Urinary bladder (tissue), 4 donors: ENCODE measurements around the gene HGS. TPM values are rescaled to one million over a fixed set of nuclear protein-coding genes. Genes with fewer than 3 reads are reported as not detected.
"Not testable (repeated sequence)": the region's sequence is repeated elsewhere in the genome, so short reads cannot be mapped to it uniquely, and the experiment has no call there.

Experiments used
- DNase-seq: peaks from one replicate; pipeline ENCODE4 v3.0.0-alpha.2; 2015; ENCODE audit errors: extremely low spot score
- H3K27ac ChIP-seq: one replicate; pipeline ENCODE4 v1.5.1; 2013; ENCODE audit warnings: low read depth, mild to moderate bottlenecking, moderate library complexity
- H3K36me3 ChIP-seq: one replicate; pipeline ENCODE4 v1.6.1; 2013; ENCODE audit warnings: mild to moderate bottlenecking, moderate library complexity; ENCODE audit not compliant: insufficient read depth
- H3K4me1 ChIP-seq: one replicate; pipeline ENCODE4 v1.6.1; 2013; ENCODE audit warnings: mild to moderate bottlenecking, moderate library complexity; ENCODE audit not compliant: insufficient read depth
- H3K4me3 ChIP-seq: one replicate; pipeline ENCODE4 v1.5.1; 2013; ENCODE audit warnings: low read depth, low read length
- WGBS: extraction: QIAGEN DNeasy Blood & Tissue Kit; methylation state at CpG from one replicate; pipeline ENCODE4 v1.1.7; 2013; 5-methylcytosine and 5-hydroxymethylcytosine counted together
- polyA plus RNA-seq: library from polyadenylated mRNA; stranded (reverse); fragments of 200-250 nt; gene quantifications from one replicate; pipeline ENCODE4 v1.2.3, GENCODE V29; 2013
- total RNA-seq: library from RNA; depleted of rRNA; stranded (reverse); fragments of >200 nt; gene quantifications from one replicate; pipeline ENCODE4 v1.2.3, GENCODE V29; 2014
- donor health status: healthy with polysubstance abuse.
- donor health status: healthy.

Gene HGS
- total and polyA plus RNA-seq, 2 donors, result 36.1 to 92.7 TPM

- Histone ChIP-seq H3K36me3 (no peaks in the 10 kb centered on the region), H3K27ac (no peak overlapping the region), H3K4me1 (peaks cover 2% of the 10 kb centered on the region), H3K4me3 (peak overlapping the region; percentile 81)
- 61% methylated on average over 30 of the region's 30 CpGs for WGBS
- no peak for DNase-seq
These were observed 18.4 kb upstream of the HGS start for GRCh38 chr17:81665205-81666091.

- WGBS, result under 1% methylated on average over 16 of the region's 16 CpGs
- H3K36me3 ChIP-seq, result no peaks in the 10 kb centered on the region
- H3K4me3 ChIP-seq, result peak overlapping the region; percentile 81
- H3K27ac ChIP-seq, result peak overlapping the region; percentile 71
- DNase-seq, result no peak
- H3K4me1 ChIP-seq, result peaks cover 2% of the 10 kb centered on the region
These were observed 17.8 kb upstream of the HGS start for GRCh38 chr17:81666092-81666341.

- peak; percentile 82 for DNase-seq
- under 1% methylated on average over 96 of the region's 96 CpGs for WGBS
- H3K27ac ChIP-seq, result peak within 1 kb of the TSS; percentile 71
- H3K4me3 ChIP-seq, result peak within 1 kb of the TSS; percentile 81
- H3K4me1 ChIP-seq, result peaks cover 2% of the 10 kb centered on the region
- H3K36me3 ChIP-seq, result no peaks in the 10 kb centered on the region
These were observed 17.2 kb upstream of the HGS start, which contains the start of the genes CCDC137 and OXLD1 for GRCh38 chr17:81666342-81667191. TSS of gene CCDC137 (plus strand) at chr17:81666737. CDS start at chr17:81666767, 30 bp downstream. TSS of gene OXLD1 (minus strand) at chr17:81666605. CDS start at chr17:81666577, 28 bp downstream.

DNA sequence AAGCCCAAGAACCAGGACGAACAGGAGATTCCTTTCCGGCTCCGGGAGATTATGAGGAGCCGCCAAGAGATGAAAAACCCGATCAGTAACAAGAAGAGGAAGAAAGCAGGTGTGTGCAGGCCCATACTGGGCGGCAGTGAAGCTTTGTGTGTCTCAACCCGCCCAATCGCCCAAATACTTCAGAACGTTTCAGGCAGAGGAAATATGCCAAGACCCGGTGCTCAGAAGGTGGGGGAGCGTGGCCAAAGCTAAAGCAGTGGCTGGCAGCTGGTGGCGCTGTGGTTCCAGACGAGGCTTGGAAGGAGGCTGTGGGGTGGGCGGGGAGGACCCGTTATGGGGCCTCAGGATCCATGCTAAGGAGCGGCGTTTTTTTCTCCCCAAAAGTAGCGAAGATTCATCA lies 16.1 kb upstream of the HGS start:
- peaks cover 2% of the 10 kb centered on the region for H3K36me3 ChIP-seq
- H3K4me1 ChIP-seq, result peaks cover 2% of the 10 kb centered on the region
- H3K27ac ChIP-seq, result no peak overlapping the region
- 85% methylated on average over 18 of the region's 18 CpGs for WGBS
- no peak overlapping the region for H3K4me3 ChIP-seq
- DNase-seq, result no peak

GRCh38 chr17:81672504-81672903 lies 11.3 kb upstream of the HGS start:
- Histone ChIP-seq H3K36me3 (peaks cover 2% of the 10 kb centered on the region), H3K4me3 (no peak overlapping the region), H3K4me1 (peaks cover 2% of the 10 kb centered on the region), H3K27ac (no peak overlapping the region)
- 85% methylated on average over 18 of the region's 18 CpGs for WGBS
- DNase-seq, result no peak

DNA sequence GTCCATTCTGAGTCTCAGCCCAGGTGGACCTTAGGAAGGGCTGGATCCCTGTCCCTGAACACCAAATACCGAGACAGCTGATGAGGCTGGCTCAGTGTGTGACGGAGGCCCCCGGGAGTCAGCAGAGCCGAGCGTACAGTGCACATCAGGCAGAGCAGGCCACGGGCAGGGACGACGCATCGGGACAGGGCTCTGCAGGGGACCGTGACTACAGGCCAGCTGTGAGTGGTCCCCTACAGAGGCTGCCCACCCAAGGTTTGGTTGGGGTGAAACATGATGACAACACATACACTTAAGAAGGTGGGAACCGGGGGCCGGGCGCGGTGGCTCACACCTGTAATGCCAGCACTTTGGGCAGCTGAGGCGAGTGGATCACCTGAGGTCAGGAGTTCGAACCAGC lies 10.9 kb upstream of the HGS start:
- WGBS, result 91% methylated on average over 16 of the region's 16 CpGs
- Histone ChIP-seq H3K4me1 (no peaks in the 10 kb centered on the region), H3K27ac (no peak overlapping the region), H3K36me3 (peaks cover 2% of the 10 kb centered on the region), H3K4me3 (no peak overlapping the region)
- no peak for DNase-seq

- no peak for DNase-seq
- Histone ChIP-seq H3K27ac (no peak overlapping the region), H3K36me3 (peaks cover 2% of the 10 kb centered on the region), H3K4me1 (no peaks in the 10 kb centered on the region), H3K4me3 (no peak overlapping the region)
- WGBS, result 84% methylated on average over 18 of the region's 18 CpGs
These were observed 10.1 kb upstream of the HGS start for GRCh38 chr17:81673561-81674258.

- 42% methylated on average over 18 of the region's 18 CpGs for WGBS
- DNase-seq, H3K4me3 ChIP-seq, H3K36me3 ChIP-seq, H3K27ac ChIP-seq, H3K4me1 ChIP-seq: not testable (repeated sequence)
These were observed 8.1 kb upstream of the HGS start for GRCh38 chr17:81675515-81676221.

DNA sequence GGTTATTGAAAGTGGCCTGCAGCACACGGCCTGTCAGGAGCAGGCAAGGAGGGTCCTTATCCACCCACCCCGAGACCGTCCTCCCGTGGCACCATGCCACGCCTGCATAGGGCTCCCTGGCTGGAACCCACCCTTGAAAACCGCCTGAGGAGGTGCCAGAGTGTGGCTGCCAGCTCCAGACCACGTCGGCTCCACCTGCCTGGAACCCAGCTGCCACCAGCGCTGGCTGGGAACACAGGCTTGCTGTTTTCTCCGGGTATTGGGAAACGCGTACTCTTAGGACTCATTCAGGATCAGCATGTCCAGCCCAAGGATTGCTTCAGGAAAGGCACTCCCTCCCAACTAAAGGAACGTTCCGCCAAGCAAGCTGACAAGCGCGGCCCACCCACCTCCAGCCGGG lies 6.9 kb upstream of the HGS start:
- 90% methylated on average over 17 of the region's 17 CpGs for WGBS
- H3K4me1 ChIP-seq, result no peaks in the 10 kb centered on the region
- H3K27ac ChIP-seq, result no peak overlapping the region
- peaks cover 5% of the 10 kb centered on the region for H3K36me3 ChIP-seq
- DNase-seq, result no peak
- no peak overlapping the region for H3K4me3 ChIP-seq

DNA sequence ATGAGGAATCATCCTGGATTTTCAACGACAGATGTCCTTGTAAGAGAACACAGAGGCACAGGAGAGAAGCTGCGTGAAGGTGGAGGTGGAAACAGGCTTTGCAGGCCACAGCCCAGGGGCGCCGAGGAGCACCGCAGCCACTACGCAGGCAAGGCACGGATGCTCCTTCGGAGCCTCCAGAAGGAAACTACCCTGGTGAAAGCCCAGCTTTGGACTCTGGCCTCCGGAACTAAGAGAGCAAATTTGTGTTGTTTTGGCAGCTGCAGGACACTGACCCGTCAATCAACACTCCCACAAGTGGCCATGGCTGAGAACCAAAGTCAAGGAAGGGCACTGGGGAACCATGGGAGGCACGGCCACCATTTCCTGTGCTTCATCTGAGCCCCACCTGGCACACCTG lies 3.7 kb upstream of the HGS start:
- DNase-seq, result no peak
- Histone ChIP-seq H3K4me3 (no peak overlapping the region), H3K4me1 (no peaks in the 10 kb centered on the region), H3K27ac (no peak overlapping the region), H3K36me3 (peaks cover 2% of the 10 kb centered on the region)
- whole genome bisulfite sequencing, result 86% methylated on average over 11 of the region's 11 CpGs

- Histone ChIP-seq H3K4me3 (no peak overlapping the region), H3K4me1 (no peaks in the 10 kb centered on the region), H3K27ac (no peak overlapping the region), H3K36me3 (peaks cover 5% of the 10 kb centered on the region)
- DNase-seq, result no peak
- 70% methylated on average over 17 of the region's 17 CpGs for WGBS
These were observed 2.1 kb upstream of the HGS start for GRCh38 chr17:81681672-81682071.

DNA sequence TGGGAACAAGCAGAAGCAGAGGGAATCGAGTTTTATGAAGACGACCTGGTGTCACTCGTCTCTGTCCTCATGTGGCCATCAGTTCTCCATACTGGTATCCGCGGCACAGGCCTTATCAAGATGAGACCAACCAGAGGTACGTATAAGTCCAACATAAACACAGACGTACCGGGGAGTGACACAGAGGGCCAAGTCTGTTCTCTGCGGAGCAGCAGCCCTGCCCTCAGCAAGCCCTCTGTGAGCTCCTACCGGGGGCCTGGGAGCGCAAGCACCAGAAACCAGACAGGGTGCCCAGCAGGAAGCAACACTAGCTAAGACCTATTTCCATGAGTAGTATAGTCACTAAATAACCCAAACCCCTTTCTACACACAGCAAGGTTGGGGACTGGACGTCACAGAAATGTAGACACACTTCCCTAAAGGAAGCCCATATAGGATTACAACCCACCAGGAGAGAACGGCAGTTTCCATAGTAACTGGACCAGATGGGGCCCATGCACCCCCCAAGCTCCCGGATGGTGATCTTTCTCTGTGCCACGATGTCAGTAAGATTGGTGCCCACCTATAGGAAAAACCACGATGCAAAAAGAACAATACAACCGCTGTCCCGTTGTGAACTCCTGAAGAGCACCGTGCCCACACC lies 1.1 kb upstream of the HGS start:
- no peaks in the 10 kb centered on the region for H3K4me1 ChIP-seq
- peak overlapping the region; percentile 85 for H3K4me3 ChIP-seq
- peaks cover 5% of the 10 kb centered on the region for H3K36me3 ChIP-seq
- H3K27ac ChIP-seq, result no peak overlapping the region
- no peak for DNase-seq
- WGBS, result 30% methylated on average over 19 of the region's 19 CpGs

DNA sequence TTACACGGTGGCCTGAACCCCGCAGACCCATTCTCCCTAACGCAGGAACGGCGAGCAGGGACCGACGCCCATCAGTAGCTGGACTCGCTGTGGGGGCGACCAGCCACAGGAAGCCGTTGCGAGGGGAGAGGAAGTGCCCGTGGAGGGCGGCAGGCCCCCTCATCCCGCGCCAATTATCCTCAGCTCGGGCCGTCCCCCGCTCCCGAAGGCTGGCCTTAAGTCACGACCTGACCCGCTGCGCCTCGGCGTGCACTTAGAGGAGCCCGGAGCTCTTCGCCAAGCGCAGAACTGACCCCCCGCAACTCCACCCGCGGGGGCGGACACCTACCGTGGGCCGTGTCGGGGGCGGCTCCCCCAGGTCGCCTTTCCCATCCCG lies 615 bp upstream of the HGS start:
- Histone ChIP-seq H3K4me3 (peak overlapping the region; percentile 85), H3K4me1 (no peaks in the 10 kb centered on the region), H3K36me3 (peaks cover 7% of the 10 kb centered on the region), H3K27ac (peak overlapping the region; percentile 3)
- WGBS, result under 1% methylated on average over 37 of the region's 37 CpGs
- no peak for DNase-seq
